ENCODE results near the gene CDK8. TPM values are rescaled to one million over a fixed set of nuclear protein-coding genes. Genes with fewer than 3 reads are reported as not detected.

Gene CDK8
- total RNA-seq, 1 donor from 2014 or later, result 11.3 TPM

DNA sequence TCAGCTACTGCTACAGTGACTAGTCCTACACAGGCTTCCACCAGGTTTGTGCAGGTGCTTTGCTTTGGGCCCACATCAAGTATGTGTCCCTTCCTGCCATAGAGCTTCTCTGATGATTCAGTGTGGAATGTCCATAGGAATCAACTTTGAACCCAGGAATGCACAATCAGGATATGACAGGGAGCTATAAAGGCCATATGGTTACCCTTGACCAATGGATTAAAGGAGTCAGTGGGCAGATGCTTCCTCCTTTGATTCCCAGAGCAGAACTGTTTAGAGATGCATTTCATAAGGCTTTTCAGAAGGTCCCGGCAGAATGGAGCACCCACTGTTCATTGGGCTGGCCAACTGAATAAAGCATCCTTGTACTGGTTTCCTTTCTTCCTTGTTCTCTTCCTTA, 158.3 kb downstream of the CDK8 start:
- no peaks in the 10 kb centered on the region for H3K4me1 ChIP-seq
- no peaks in the 10 kb centered on the region for H3K9me3 ChIP-seq
- DNase-seq (ENCODE audit: extremely low spot score in 2 of 2), result no peak
- intact Hi-C loops (cut with DNase I), result no loop called here
- no peaks in the 10 kb centered on the region for H3K27me3 ChIP-seq
- TF ChIP-seq POLR2AphosphoS5 (IDR thresholded peaks at IDR 0.05; ENCODE audit: insufficient read depth in 1 of 2, low read depth in 1 of 2), result no peak
- no peak for TF ChIP-seq POLR2A (IDR thresholded peaks at IDR 0.05)
- TF ChIP-seq, protein P1, sequence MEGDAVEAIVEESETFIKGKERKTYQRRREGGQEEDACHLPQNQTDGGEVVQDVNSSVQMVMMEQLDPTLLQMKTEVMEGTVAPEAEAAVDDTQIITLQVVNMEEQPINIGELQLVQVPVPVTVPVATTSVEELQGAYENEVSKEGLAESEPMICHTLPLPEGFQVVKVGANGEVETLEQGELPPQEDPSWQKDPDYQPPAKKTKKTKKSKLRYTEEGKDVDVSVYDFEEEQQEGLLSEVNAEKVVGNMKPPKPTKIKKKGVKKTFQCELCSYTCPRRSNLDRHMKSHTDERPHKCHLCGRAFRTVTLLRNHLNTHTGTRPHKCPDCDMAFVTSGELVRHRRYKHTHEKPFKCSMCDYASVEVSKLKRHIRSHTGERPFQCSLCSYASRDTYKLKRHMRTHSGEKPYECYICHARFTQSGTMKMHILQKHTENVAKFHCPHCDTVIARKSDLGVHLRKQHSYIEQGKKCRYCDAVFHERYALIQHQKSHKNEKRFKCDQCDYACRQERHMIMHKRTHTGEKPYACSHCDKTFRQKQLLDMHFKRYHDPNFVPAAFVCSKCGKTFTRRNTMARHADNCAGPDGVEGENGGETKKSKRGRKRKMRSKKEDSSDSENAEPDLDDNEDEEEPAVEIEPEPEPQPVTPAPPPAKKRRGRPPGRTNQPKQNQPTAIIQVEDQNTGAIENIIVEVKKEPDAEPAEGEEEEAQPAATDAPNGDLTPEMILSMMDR (IDR thresholded peaks at IDR 0.05), result no peak
- no peaks in the 10 kb centered on the region for H3K36me3 ChIP-seq
- no peak overlapping the region for H3K4me3 ChIP-seq
- H3K27ac ChIP-seq, result no peak overlapping the region

DNA sequence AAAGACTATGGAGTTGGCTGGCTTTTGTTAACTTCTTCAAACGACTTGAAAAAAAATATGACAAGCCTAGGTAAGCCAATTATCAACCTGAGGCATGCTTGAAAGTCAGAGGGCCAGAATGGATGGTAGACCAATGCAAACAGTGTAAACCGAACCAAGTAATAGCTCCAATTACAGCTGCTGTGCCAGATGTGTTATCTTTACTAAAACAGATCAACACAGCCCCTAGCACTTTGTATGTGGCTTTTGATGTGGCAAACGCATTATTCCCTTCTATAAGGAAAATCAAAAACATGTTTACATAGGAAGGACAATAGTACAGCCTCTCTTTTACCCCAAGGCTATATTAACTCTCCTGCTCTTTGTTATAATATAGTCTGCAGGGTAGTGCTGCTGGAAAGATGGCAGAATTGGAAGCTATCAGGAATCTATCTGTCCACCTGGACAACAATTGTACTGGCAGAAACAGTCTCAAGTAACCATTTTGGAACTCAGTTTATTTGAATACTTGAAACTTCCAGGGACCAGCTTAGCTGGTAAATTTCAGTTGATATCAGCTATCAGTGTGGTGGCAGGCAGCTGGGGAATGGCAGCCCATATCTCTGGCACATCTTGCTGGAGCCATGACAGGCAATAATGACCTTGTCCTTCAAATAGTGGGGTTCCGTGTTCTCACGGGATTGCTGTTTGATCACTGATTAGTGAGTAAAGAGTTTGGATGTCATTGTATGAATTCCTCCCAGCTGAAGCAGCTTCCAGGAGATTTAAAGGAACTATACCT, 159.2 kb downstream of the CDK8 start:
- no peak for DNase-seq (ENCODE audit: extremely low spot score in 2 of 2)
- TF ChIP-seq POLR2A (IDR thresholded peaks at IDR 0.05), result no peak
- TF ChIP-seq POLR2AphosphoS5 (IDR thresholded peaks at IDR 0.05; ENCODE audit: insufficient read depth in 1 of 2, low read depth in 1 of 2), result no peak
- TF ChIP-seq, protein P1 (IDR thresholded peaks at IDR 0.05), result no peak
- no peak overlapping the region for H3K27ac ChIP-seq

GRCh38 chr13:26420282-26420960, 166.5 kb downstream of the CDK8 start:
- Histone ChIP-seq H3K27ac (no peak overlapping the region), H3K27me3 (no peaks in the 10 kb centered on the region), H3K4me1 (no peaks in the 10 kb centered on the region), H3K36me3 (no peaks in the 10 kb centered on the region), H3K4me3 (no peak overlapping the region), H3K9me3 (no peaks in the 10 kb centered on the region)
- no peak for DNase-seq (ENCODE audit: extremely low spot score in 2 of 2)
- intact Hi-C loops (cut with DNase I), result no loop called here
- TF ChIP-seq POLR2AphosphoS5 (IDR thresholded peaks at IDR 0.05; ENCODE audit: insufficient read depth in 1 of 2, low read depth in 1 of 2) (no peak), POLR2A (IDR thresholded peaks at IDR 0.05) (no peak)
- TF ChIP-seq, protein P1 (IDR thresholded peaks at IDR 0.05), result no peak

More for the DNA sequence above, 159.2 kb downstream of the CDK8 start:
- H3K4me3 ChIP-seq, result no peak overlapping the region
- H3K36me3 ChIP-seq, result no peaks in the 10 kb centered on the region
- intact Hi-C loops (cut with DNase I), result no loop called here
- H3K4me1 ChIP-seq, result no peaks in the 10 kb centered on the region
- H3K27me3 ChIP-seq, result no peaks in the 10 kb centered on the region
- H3K9me3 ChIP-seq, result no peaks in the 10 kb centered on the region

GRCh38 chr13:26422036-26422435, 168.1 kb downstream of the CDK8 start:
- intact Hi-C loops (cut with DNase I), result no loop called here
- no peak overlapping the region for H3K27ac ChIP-seq

More at GRCh38 chr13:26422036-26422435, 168.1 kb downstream of the CDK8 start:
- no peak for DNase-seq (ENCODE audit: extremely low spot score in 2 of 2)
- no peak overlapping the region for H3K4me3 ChIP-seq
- no peaks in the 10 kb centered on the region for H3K36me3 ChIP-seq
- H3K9me3 ChIP-seq, result no peaks in the 10 kb centered on the region
- H3K4me1 ChIP-seq, result no peaks in the 10 kb centered on the region
- TF ChIP-seq POLR2AphosphoS5 (IDR thresholded peaks at IDR 0.05; ENCODE audit: insufficient read depth in 1 of 2, low read depth in 1 of 2), result no peak
- no peak for TF ChIP-seq POLR2A (IDR thresholded peaks at IDR 0.05)
- TF ChIP-seq, protein P1 (IDR thresholded peaks at IDR 0.05), result no peak
- H3K27me3 ChIP-seq, result no peaks in the 10 kb centered on the region

All from vagina (tissue), 2 donors.